Gastroesophageal sphincter (tissue), 4 donors: ENCODE data around the gene LRRC28. TPM values are rescaled to one million over a fixed set of nuclear protein-coding genes. Genes with fewer than 3 reads are reported as not detected.
A peak's percentile ranks its signal among the peaks of the same experiment; 100 is the strongest.

ENCODE experiments used
- ATAC-seq: fragments of 150-250 bp; one replicate; pipeline ENCODE4 v1.9.1; 2016; ENCODE audit warnings: mild to moderate bottlenecking, moderate library complexity
- H3K27ac ChIP-seq, 4 donors: fragments of 200-600 bp; sonication (generic) in 3 of 4; 1 replicate in 3 of 4; 2 replicates in 1 of 4; pipeline ENCODE4 v1.5.1; 2016 to 2019
- H3K27me3 ChIP-seq: fragments of 200-600 bp; sonication (generic); one replicate; pipeline ENCODE4 v1.5.1; 2019
- H3K36me3 ChIP-seq, 2 donors: fragments of 200-600 bp; sonication (generic); one replicate each; pipeline ENCODE4 v1.5.1; 2019; ENCODE audit warnings: control low read depth in 1 of 2
- H3K4me1 ChIP-seq, 3 donors: fragments of 200-600 bp; sonication (generic); 1 replicate in 2 of 3; 2 replicates in 1 of 3; pipeline ENCODE4 v1.5.1; 2016 to 2019; ENCODE audit warnings: control low read depth in 2 of 3
- H3K4me3 ChIP-seq, 2 donors: fragments of 200-600 bp; sonication (generic); one replicate each; pipeline ENCODE4 v1.5.1; 2019; ENCODE audit warnings: mild to moderate bottlenecking in 1 of 2, moderate library complexity in 1 of 2
- H3K9me3 ChIP-seq, 3 donors: fragments of 200-600 bp; sonication (generic); one replicate each; pipeline ENCODE4 v1.5.1; 2017 to 2019; ENCODE audit warnings: control low read depth in 2 of 3
- EP300 ChIP-seq: sonication (generic); formaldehyde crosslinking; IDR thresholded peaks from one replicate; pipeline ENCODE4 v1.6.1; 2017; ENCODE audit warnings: antibody characterized with exemption, mild to moderate bottlenecking
- POLR2A ChIP-seq, 2 donors: fragments of 450-650 bp; IDR thresholded peaks; one replicate each; pipeline ENCODE4 v1.6.1; 2017; ENCODE audit warnings: antibody characterized with exemption in 2 of 2, mild to moderate bottlenecking in 2 of 2, moderate library complexity in 1 of 2
- POLR2AphosphoS5 ChIP-seq: sonication (generic); formaldehyde crosslinking; IDR thresholded peaks from one replicate; pipeline ENCODE4 v1.6.1; 2017; ENCODE audit warnings: antibody characterized with exemption
- WGBS, 2 donors: methylation state at CpG; one replicate each; pipeline ENCODE4 v1.1.5; 2018; ENCODE audit warnings: low coverage in 1 of 2; 5-methylcytosine and 5-hydroxymethylcytosine counted together
- total RNA-seq, 4 donors: library from RNA; depleted of rRNA; stranded (reverse); fragments of >200 nt; gene quantifications; one replicate each; pipeline ENCODE4 v1.1.0, GENCODE V29; 2016
- TF ChIP-seq, protein P1 (sequence below), 4 experiments: fragments of 200-600 bp in 2 of 4; fragments of 450-650 bp in 2 of 4; sonication (generic) in 1 of 4; IDR thresholded peaks; one replicate each; pipeline ENCODE4 v1.5.1; 2017 to 2019; ENCODE audit warnings: antibody characterized with exemption in 4 of 4, mild to moderate bottlenecking in 2 of 4, moderate library complexity in 2 of 4

Gene LRRC28
- total RNA-seq, 4 donors from 2014 or later = 26.1 to 47.2 (median 28.5) TPM

DNA sequence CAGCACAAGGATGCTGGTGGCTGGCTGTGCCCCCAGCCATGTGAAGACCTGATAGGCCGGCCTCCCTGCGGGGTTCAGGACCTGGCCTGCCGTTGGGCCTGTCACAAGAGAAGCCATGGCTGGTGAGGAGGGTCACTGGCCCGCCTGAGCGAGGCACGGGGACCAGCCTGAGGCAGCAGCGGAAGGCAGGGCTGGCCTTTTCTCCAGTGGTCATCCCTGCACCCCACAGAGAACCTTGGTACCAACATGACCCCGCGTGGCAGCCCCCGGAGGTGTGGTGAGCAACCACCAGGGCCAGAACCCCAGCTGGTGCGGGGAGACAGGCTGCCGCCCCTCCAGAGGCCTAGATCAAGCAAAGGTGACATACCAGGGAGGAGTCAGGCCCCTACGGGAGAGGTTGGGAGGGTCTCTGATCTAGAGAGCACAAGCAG lies 180.4 kb downstream of the LRRC28 start:
- no peak overlapping the region for H3K4me3 ChIP-seq
- H3K27ac ChIP-seq = no peak overlapping the region
- H3K27me3 ChIP-seq = no peaks in the 10 kb centered on the region
- H3K36me3 ChIP-seq = no peaks in the 10 kb centered on the region
- H3K9me3 ChIP-seq = no peaks in the 10 kb centered on the region
- no peak for ATAC-seq
- whole genome bisulfite sequencing, 2 donors = no CpG with 5 or more reads among the region's 13 CpGs
- H3K4me1 ChIP-seq = peaks cover 0 to 39% (median 14%) of the 10 kb centered on the region in 3 donors
- TF ChIP-seq POLR2AphosphoS5 = no peak
- TF ChIP-seq, protein P1, sequence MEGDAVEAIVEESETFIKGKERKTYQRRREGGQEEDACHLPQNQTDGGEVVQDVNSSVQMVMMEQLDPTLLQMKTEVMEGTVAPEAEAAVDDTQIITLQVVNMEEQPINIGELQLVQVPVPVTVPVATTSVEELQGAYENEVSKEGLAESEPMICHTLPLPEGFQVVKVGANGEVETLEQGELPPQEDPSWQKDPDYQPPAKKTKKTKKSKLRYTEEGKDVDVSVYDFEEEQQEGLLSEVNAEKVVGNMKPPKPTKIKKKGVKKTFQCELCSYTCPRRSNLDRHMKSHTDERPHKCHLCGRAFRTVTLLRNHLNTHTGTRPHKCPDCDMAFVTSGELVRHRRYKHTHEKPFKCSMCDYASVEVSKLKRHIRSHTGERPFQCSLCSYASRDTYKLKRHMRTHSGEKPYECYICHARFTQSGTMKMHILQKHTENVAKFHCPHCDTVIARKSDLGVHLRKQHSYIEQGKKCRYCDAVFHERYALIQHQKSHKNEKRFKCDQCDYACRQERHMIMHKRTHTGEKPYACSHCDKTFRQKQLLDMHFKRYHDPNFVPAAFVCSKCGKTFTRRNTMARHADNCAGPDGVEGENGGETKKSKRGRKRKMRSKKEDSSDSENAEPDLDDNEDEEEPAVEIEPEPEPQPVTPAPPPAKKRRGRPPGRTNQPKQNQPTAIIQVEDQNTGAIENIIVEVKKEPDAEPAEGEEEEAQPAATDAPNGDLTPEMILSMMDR (IDR thresholded peaks at IDR 0.05) = no peak
- no peak for TF ChIP-seq POLR2A (IDR thresholded peaks at IDR 0.05)
- TF ChIP-seq EP300 = no peak

DNA sequence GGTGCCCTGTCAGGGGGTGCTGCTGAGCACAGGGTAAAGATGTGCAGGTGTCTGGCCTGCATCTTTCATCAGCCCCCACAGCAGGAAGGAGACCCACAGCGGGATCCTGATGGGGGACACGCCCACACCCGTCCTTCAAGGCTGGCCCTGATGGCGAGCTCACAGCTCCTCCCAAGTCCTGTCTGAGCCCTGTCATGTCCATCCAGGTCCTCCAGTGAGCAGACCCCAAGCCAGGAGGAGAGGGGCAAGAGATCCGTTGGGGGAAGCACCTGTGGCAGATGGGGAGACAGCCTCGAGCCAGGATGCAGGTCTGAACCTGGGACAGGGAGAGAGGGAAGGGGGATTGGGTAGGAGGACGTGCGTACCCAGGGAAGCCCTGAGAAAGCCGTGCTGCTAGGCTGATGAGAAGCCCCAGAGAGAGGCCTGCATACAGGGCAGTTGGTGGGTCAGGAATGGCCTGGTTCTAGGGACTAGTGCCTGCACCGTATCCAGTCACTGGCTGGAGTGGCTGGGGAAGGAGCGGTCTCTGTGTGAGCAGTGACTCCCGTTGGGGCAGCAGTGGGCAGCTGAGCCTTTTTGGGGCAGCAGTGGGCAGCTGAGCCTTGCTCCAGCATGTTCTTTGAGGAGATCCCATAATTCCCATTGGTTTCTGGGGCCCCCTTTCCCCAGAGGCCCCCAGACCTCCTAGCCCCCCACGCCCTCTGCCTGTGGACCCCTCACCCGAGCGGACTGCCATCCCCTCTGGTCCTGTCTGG lies 181.2 kb downstream of the LRRC28 start:
- Histone ChIP-seq H3K9me3 (no peaks in the 10 kb centered on the region), H3K36me3 (no peaks in the 10 kb centered on the region), H3K4me3 (no peak overlapping the region), H3K27ac (peak overlapping the region in 1 of 4 donors; percentile 27), H3K27me3 (no peaks in the 10 kb centered on the region), H3K4me1 (peaks cover 0 to 47% (median 16%) of the 10 kb centered on the region in 3 donors)
- TF ChIP-seq EP300 (no peak), POLR2AphosphoS5 (no peak), POLR2A (IDR thresholded peaks at IDR 0.05) (no peak)
- TF ChIP-seq, protein P1 (IDR thresholded peaks at IDR 0.05) = no peak
- WGBS, 2 donors = 98% methylated on average over 6 of the region's 15 CpGs; no CpG with 5 or more reads in 1 of the 2 donors
- no peak for ATAC-seq

DNA sequence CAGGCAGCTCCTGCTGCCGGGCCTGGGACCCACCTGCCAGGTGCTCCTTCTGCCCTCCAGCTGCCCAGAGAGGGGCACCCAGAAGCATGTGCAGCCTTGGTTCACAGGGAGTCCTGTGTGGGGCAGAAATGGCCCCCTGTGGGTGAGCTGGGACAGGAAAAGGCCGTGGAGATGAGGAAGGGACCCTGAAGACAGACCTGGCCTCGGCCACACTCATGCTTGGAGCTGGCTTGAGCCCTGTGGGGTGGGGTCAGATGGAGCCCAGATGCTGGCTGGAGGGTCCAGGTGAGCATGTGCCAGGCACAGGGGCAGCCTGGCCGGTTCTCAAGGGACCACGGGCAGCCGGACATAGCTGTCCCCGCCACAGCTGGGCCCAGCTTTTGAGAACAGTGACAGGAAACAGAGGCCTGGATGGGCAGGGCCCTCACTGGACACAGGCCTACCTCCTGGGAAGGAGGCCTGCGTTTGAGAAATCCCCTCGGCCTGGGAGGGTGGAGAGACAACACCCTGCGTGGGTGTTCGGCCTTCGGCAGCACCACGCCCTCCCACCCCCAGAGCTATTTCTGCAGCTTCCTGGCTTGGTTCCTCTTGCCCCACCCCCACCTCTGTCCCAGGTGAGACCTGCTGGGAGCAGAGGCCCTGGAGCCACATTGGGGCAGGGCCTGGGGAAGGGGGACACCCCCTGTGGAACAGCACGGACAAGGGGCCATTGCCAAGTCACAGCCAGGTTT lies 181.9 kb downstream of the LRRC28 start:
- WGBS, 2 donors = 50% methylated on average over 4 of the region's 14 CpGs; no CpG with 5 or more reads in 1 of the 2 donors
- Histone ChIP-seq H3K9me3 (no peaks in the 10 kb centered on the region), H3K27ac (peak overlapping the region in 2 of 4 donors; percentile 24 to 27), H3K36me3 (no peaks in the 10 kb centered on the region), H3K4me3 (no peak overlapping the region), H3K27me3 (no peaks in the 10 kb centered on the region), H3K4me1 (peaks cover 0 to 54% (median 24%) of the 10 kb centered on the region in 3 donors)
- peak; percentile 44 for ATAC-seq
- TF ChIP-seq EP300 = no peak
- TF ChIP-seq, protein P1 (IDR thresholded peaks at IDR 0.05) = no peak
- TF ChIP-seq POLR2A (IDR thresholded peaks at IDR 0.05) = no peak
- TF ChIP-seq POLR2AphosphoS5 = no peak

DNA sequence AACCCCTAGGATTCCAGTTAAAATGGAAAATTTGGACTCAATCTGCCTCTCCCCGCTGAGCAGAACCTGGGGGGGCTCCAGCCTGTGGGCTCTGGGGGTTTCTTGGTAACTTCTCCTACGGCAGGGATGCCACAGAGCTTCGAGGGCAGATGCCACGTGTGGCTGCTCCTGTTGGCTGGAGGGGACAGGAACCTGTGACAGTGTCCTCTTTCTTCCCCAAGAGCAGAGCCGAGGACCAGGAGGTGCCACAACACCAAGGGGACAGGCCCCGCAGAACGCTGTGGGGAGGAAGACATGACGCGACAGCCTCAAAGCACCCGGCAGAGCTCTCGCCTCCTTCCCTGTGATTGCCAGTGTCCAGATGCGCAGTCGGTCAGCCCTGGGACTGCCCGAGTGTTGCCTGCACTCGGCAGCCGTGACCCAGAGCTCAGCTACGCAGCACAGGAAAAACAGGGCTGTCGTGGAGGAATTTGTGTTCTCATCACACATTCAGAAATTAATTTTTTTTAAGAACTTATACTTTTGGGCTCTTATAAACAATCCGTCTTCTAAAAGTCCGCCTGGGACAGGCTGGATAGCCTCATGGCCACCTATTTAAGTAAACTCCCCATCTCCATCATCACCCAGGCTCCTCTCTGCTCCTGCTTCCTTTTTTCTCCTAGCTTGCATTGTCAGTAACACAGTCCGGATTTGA lies 182.6 kb downstream of the LRRC28 start:
- WGBS, 2 donors = 69 to 91% methylated on average over 5 to 11 of the region's 21 CpGs

More for the DNA sequence above, 182.6 kb downstream of the LRRC28 start:
- no peak for TF ChIP-seq EP300
- TF ChIP-seq POLR2A (IDR thresholded peaks at IDR 0.05) = no peak
- TF ChIP-seq, protein P1 (IDR thresholded peaks at IDR 0.05) = no peak
- TF ChIP-seq POLR2AphosphoS5 = no peak
- Histone ChIP-seq H3K4me1 (peaks cover 0 to 61% (median 25%) of the 10 kb centered on the region in 3 donors), H3K9me3 (no peaks in the 10 kb centered on the region), H3K36me3 (no peaks in the 10 kb centered on the region), H3K27me3 (no peaks in the 10 kb centered on the region), H3K27ac (peak overlapping the region in 2 of 4 donors; percentile 24 to 27), H3K4me3 (no peak overlapping the region)
- ATAC-seq = no peak
